ENCODE data around the gene MEF2C.

DNA sequence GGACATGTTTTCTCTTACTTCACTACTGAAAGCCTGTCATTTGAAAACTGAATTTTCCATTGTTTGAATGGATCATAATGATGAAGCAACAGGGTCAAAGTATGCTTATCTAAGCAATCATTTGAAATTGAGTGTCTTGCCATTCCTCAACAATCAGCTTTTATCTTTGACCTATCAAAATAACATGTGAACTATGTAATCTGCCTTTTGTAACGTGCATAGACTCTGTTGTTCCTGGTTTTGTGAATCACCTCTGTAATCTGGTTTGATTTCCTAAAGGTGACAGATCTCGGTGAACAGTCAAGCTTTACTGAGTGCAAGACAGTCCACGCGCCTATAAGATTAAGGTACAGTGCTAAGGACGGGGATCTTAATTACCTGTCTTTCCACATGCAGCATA is 3.3 kb downstream of the MEF2C start:
- TF ChIP-seq, protein P1, sequence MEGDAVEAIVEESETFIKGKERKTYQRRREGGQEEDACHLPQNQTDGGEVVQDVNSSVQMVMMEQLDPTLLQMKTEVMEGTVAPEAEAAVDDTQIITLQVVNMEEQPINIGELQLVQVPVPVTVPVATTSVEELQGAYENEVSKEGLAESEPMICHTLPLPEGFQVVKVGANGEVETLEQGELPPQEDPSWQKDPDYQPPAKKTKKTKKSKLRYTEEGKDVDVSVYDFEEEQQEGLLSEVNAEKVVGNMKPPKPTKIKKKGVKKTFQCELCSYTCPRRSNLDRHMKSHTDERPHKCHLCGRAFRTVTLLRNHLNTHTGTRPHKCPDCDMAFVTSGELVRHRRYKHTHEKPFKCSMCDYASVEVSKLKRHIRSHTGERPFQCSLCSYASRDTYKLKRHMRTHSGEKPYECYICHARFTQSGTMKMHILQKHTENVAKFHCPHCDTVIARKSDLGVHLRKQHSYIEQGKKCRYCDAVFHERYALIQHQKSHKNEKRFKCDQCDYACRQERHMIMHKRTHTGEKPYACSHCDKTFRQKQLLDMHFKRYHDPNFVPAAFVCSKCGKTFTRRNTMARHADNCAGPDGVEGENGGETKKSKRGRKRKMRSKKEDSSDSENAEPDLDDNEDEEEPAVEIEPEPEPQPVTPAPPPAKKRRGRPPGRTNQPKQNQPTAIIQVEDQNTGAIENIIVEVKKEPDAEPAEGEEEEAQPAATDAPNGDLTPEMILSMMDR (IDR thresholded peaks at IDR 0.05; ENCODE audit: insufficient read depth, low read depth, low read length) = no peak
- no peak for TF ChIP-seq EZH2 (IDR thresholded peaks at IDR 0.05; ENCODE audit: insufficient read depth, low read length)
